ENCODE measurements around the gene SRP19.

The SRP19 gene

DNA sequence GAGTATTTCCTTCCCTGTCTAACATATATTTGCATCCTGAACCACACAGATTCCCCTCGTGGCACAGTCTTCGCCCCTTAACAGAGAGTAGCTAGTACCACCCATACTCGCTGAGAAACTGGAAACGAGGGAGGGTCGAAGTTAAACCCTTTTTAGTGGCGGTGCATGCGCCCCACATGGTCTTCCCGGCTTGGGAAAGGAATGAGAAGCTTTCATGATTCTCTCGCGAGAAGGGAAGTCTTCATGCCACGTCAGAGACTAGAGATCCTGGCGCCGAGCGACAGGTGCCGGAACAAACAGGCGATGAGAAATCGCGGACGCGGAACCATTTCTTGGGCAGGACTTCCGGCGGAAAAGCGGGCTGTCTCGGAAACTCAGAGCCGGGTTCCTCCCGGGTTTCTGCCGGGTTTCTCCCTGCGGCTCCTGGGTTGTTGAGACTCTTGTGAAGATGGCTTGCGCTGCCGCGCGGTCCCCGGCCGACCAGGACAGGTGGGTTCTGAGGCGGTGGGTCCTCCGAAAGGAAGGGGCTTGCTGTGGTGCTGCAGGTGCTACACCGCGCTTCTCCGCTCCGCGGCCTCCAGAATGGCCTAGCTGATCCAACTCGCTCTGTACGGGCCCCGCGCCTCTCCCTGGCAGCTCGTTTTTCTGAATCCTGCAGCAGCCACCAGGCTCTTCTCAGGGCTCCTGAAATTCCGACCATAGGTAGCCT, at the start of gene SRP19:
Gene SRP19, plus strand, starts transcription at position 359 of the 709 bp plus-strand sequence. Its CDS starts 90 bp downstream, at position 449.
- no peaks in the 10 kb centered on the region for H3K27me3 ChIP-seq
- H3K9me3 ChIP-seq: no peaks in the 10 kb centered on the region; the same call in 1 of the 2 replicates
- H3K4me1 ChIP-seq: peaks cover 28% of the 10 kb centered on the region
- H3K4me2 ChIP-seq: peak within 1 kb of the TSS; percentile 81
- peaks cover 36% of the 10 kb centered on the region for H3K36me3 ChIP-seq
- H3K4me3 ChIP-seq: peak within 1 kb of the TSS; percentile 85
- peak within 1 kb of the TSS; percentile 92 for H3K9ac ChIP-seq
- peak within 1 kb of the TSS; percentile 90 for H3K27ac ChIP-seq
- no peak for TF ChIP-seq Cebpa-rat (IDR thresholded peaks at IDR 0.05)
- H4K20me1 ChIP-seq: peaks cover 21% of the 10 kb centered on the region; the same call in 1 of the 2 replicates

DNA sequence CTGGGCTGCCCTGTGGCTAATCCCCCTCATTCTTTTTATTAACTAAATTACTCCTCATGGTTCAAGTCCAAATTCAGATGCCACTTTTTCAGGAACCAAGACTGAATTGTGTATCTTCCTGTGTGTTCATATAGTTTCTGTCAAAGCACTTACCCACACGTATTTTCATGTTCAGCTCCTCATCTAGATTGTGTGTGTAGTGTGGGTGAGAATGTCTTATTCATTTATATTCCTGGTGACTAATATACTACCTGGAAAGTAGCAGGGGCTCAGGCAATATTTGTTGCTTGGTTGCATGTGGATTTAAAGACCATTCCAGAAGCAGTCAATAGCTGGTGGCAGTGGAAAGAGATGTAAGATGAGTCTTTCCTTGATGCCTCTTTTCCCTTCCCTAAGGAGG, 48.5 kb upstream of the SRP19 start:
- Histone ChIP-seq H3K4me1 (no peaks in the 10 kb centered on the region), H3K9ac (no peak overlapping the region), H3K4me2 (no peak overlapping the region), H3K9me3 (peaks cover 5% of the 10 kb centered on the region; the same call in 1 of the 2 replicates), H3K4me3 (no peak overlapping the region), H4K20me1 (no peaks in the 10 kb centered on the region), H3K27ac (no peak overlapping the region), H3K27me3 (no peaks in the 10 kb centered on the region), H3K36me3 (peaks cover 80% of the 10 kb centered on the region)
- no peak for TF ChIP-seq Cebpa-rat (IDR thresholded peaks at IDR 0.05)

DNA sequence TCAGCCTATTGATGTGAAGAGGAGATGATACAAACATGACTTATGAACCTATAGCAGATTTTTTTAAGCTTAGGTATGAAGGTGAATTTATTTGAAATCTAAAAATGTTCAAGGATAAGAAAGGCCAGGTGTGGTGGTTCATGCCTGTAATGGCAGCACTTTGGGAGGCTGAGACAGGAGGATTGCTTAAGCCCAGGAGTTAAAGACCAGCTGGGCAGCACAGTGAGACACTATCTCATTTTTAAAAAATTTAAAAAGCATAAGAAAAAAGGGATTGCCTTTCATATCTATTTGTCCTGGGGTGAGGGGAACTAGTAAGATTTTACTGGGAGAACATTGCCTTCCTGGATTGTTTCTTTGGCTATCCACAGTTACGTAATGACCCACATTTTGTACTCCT, 40.8 kb upstream of the SRP19 start:
- H4K20me1 ChIP-seq: no peaks in the 10 kb centered on the region
- no peak for TF ChIP-seq Cebpa-rat (IDR thresholded peaks at IDR 0.05)
- peaks cover 81% of the 10 kb centered on the region for H3K36me3 ChIP-seq
- no peaks in the 10 kb centered on the region for H3K27me3 ChIP-seq
- no peak overlapping the region for H3K27ac ChIP-seq
- H3K4me2 ChIP-seq: no peak overlapping the region
- H3K9me3 ChIP-seq: no peaks in the 10 kb centered on the region
- no peak overlapping the region for H3K9ac ChIP-seq
- H3K4me3 ChIP-seq: no peak overlapping the region
- no peaks in the 10 kb centered on the region for H3K4me1 ChIP-seq

DNA sequence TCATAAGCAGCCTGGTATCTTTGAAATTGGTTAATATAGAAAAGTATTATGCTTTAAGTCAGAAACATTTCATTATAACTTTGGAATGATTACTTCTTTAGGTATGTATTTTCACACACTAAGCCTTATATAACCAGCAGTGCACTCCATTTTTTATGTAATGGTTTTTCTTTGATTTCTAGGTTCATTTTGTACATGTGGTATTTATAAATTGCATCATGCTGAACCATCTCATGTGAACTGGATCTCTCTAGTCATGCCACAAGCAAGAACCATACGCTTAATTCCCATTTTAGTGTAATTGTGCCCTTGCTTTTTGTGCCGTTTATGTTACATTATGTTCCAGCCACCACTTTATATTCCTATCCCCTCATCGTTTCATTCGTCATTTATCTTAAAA, 38.6 kb upstream of the SRP19 start:
- H3K27ac ChIP-seq: no peak overlapping the region
- H3K27me3 ChIP-seq: no peaks in the 10 kb centered on the region
- H3K4me2 ChIP-seq: no peak overlapping the region
- no peaks in the 10 kb centered on the region for H4K20me1 ChIP-seq
- no peak overlapping the region for H3K4me3 ChIP-seq
- TF ChIP-seq Cebpa-rat (IDR thresholded peaks at IDR 0.05): no peak
- H3K4me1 ChIP-seq: no peaks in the 10 kb centered on the region
- peaks cover 87% of the 10 kb centered on the region for H3K36me3 ChIP-seq
- H3K9me3 ChIP-seq: no peaks in the 10 kb centered on the region
- H3K9ac ChIP-seq: no peak overlapping the region

DNA sequence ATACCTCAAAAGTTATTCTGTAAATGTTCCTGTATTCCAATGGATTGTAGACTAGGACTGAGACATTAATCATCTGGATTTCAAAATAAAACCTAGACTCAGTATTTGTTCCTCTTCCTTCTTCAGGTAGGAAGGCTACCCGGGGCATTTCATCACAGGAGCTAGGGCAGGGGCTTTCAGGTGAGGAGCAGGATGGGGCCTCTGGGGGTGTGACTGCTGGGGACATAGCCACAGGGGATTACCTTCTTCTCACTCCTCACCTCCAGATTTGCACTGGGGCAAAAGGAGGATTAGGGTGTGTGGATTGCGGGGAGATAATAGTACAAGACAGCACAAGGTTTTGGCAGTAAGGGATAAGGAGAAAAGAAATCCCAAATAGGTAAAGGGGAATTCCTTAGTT, 37.9 kb upstream of the SRP19 start:
- Histone ChIP-seq H3K36me3 (peaks cover 88% of the 10 kb centered on the region), H4K20me1 (no peaks in the 10 kb centered on the region), H3K4me1 (no peaks in the 10 kb centered on the region), H3K9me3 (no peaks in the 10 kb centered on the region), H3K9ac (no peak overlapping the region), H3K4me3 (no peak overlapping the region), H3K4me2 (no peak overlapping the region), H3K27me3 (no peaks in the 10 kb centered on the region), H3K27ac (no peak overlapping the region)
- TF ChIP-seq Cebpa-rat (IDR thresholded peaks at IDR 0.05): no peak

DNA sequence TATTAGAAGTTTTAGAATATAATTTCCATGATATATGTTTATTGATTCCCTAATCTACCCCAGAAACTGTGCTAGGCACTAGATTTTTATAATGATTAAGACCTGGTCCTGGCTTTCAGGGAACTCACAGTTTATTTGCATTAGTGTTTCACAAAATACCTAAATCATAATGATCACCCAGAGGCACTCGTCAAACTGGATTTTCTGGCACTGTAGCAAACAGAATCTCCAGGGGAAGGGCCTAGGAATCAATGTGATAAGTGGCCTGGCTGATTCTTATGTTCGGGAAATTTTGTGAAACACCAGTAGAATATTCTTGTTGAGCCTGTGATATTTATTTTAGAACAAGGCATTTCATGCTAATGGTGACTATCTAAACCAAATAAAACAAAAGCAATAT, 37.4 kb upstream of the SRP19 start:
- H3K27ac ChIP-seq: no peak overlapping the region
- no peak for TF ChIP-seq Cebpa-rat (IDR thresholded peaks at IDR 0.05)
- peaks cover 90% of the 10 kb centered on the region for H3K36me3 ChIP-seq
- no peaks in the 10 kb centered on the region for H3K27me3 ChIP-seq
- no peaks in the 10 kb centered on the region for H3K4me1 ChIP-seq
- no peak overlapping the region for H3K4me2 ChIP-seq
- H3K9ac ChIP-seq: no peak overlapping the region
- H3K4me3 ChIP-seq: no peak overlapping the region
- no peaks in the 10 kb centered on the region for H4K20me1 ChIP-seq
- H3K9me3 ChIP-seq: no peaks in the 10 kb centered on the region

DNA sequence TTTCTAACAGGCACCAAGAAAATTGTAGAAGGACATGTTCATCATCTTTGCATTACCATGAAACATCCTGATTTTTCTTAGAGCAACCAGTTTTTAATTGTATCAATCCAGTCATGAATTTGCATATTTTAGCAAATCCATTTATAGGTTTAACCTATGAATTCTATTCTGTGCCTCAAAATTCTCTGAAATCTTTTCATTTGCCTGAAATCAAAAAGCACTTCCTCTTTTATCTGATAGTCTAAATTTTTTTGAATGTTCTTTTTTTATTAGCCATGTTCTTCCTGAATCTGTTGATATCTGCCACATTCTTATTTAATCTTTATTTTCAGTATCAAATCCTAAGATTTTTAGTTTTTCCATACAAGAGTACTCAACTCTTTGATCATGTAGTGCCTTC, 36.9 kb upstream of the SRP19 start:
- no peak overlapping the region for H3K4me2 ChIP-seq
- no peak overlapping the region for H3K4me3 ChIP-seq
- H3K4me1 ChIP-seq: no peaks in the 10 kb centered on the region
- H3K9me3 ChIP-seq: no peaks in the 10 kb centered on the region
- TF ChIP-seq Cebpa-rat (IDR thresholded peaks at IDR 0.05): no peak
- H3K27me3 ChIP-seq: no peaks in the 10 kb centered on the region
- H3K36me3 ChIP-seq: peaks cover 90% of the 10 kb centered on the region
- no peak overlapping the region for H3K9ac ChIP-seq
- H4K20me1 ChIP-seq: no peaks in the 10 kb centered on the region
- H3K27ac ChIP-seq: no peak overlapping the region

DNA sequence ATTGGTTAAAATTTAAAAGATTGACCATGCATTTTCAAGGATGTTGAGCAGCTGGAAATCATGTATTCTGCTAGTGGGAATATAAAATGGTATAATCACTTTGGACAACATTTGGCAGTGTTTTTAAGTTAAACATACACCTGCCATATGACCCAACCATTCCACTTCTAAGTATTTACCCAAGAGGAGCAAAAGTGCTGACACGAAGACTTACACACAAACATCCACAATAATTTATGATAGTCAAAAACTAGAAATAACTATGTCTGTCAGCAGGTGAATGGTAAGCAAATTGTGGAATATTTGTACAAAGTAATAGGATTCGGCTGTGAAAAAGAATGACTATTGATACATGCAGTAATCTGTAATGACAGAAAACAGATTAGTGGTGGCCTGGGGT, 30.7 kb upstream of the SRP19 start:
- Histone ChIP-seq H3K36me3 (peaks cover 85% of the 10 kb centered on the region), H3K27me3 (no peaks in the 10 kb centered on the region)

DNA sequence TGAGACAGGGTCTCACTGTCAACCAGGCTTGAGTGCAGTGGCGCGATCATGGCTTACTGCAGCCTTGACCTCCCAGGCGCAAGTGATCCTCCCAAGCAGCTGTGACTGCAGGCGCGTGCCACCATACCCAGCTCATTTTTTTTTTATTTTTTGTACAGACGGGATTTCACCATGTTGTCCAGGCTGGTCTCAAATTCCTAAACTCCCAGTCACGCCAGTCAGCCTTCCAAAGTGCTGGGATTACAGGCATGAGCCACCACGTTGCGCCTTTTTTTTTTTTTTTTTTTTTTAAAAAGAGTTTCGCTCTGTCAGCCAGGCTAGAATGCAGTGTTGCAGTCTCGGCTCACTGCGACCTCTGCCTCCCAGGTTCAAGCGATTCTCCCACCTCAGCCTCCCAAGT, 27.1 kb upstream of the SRP19 start:
- H3K27me3 ChIP-seq: no peaks in the 10 kb centered on the region
- TF ChIP-seq Cebpa-rat (IDR thresholded peaks at IDR 0.05): no peak

More for the DNA sequence above, 30.7 kb upstream of the SRP19 start:
- Histone ChIP-seq H3K9ac (no peak overlapping the region), H3K27ac (no peak overlapping the region), H3K4me1 (no peaks in the 10 kb centered on the region), H3K4me3 (no peak overlapping the region), H4K20me1 (no peaks in the 10 kb centered on the region), H3K4me2 (no peak overlapping the region), H3K9me3 (no peaks in the 10 kb centered on the region)
- no peak for TF ChIP-seq Cebpa-rat (IDR thresholded peaks at IDR 0.05)

DNA sequence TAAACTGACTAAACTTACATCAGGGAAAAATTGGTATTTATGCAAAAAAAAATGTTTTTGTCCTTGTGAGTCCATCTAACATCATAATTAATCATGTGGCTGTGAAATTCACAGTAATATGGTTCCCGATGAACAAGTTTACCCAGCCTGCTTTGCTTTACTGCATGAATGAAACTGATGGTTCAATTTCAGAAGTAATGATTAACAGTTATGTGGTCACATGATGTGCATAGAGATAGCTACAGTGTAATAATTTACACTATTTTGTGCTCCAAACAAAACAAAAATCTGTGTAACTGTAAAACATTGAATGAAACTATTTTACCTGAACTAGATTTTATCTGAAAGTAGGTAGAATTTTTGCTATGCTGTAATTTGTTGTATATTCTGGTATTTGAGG, 16.6 kb upstream of the SRP19 start:
- H3K36me3 ChIP-seq: peaks cover 43% of the 10 kb centered on the region
- H3K9ac ChIP-seq: no peak overlapping the region
- H3K4me1 ChIP-seq: no peaks in the 10 kb centered on the region
- H3K27me3 ChIP-seq: no peaks in the 10 kb centered on the region
- no peak overlapping the region for H3K4me3 ChIP-seq
- no peaks in the 10 kb centered on the region for H4K20me1 ChIP-seq
- no peaks in the 10 kb centered on the region for H3K9me3 ChIP-seq
- no peak for TF ChIP-seq Cebpa-rat (IDR thresholded peaks at IDR 0.05)
- no peak overlapping the region for H3K4me2 ChIP-seq
- no peak overlapping the region for H3K27ac ChIP-seq

More for the DNA sequence above, 27.1 kb upstream of the SRP19 start:
- Histone ChIP-seq H4K20me1 (no peaks in the 10 kb centered on the region), H3K4me1 (no peaks in the 10 kb centered on the region), H3K27ac (no peak overlapping the region), H3K9ac (no peak overlapping the region), H3K4me3 (no peak overlapping the region), H3K9me3 (no peaks in the 10 kb centered on the region), H3K36me3 (peaks cover 86% of the 10 kb centered on the region), H3K4me2 (no peak overlapping the region)

All from BLaER1 (cell line).